Activated naive CD4-positive, alpha-beta T cell treated with anti-CD3 and anti-CD28 coated beads, Interleukin-2, amount 50 U/mL, for 72 hours (primary cell): ENCODE measurements around the gene OS9. TPM values are rescaled to one million over a fixed set of nuclear protein-coding genes. Genes with fewer than 3 reads are reported as not detected.
"Not testable (repeated sequence)": the region's sequence is repeated elsewhere in the genome, so short reads cannot be mapped to it uniquely, and the experiment has no call there.

ENCODE experiments used
- ATAC-seq, 2 donors: fragments of 150-1000 bp; cut with Tn5 transposase; 2 replicates each; pipeline ENCODE4 v1.10.0; 2021; ENCODE audit warnings: mild to moderate bottlenecking in 2 of 2, moderate library complexity in 2 of 2
- DNase-seq, 2 donors: peaks; one replicate each; pipeline ENCODE4 v3.0.0; 2021 to 2022; ENCODE audit warnings: low spot score in 2 of 2
- H3K27ac Mint-ChIP-seq, 2 donors: one replicate each; pipeline ENCODE4 v1.8.0; 2022; ENCODE audit warnings: mild to moderate bottlenecking in 2 of 2, mixed read lengths in 2 of 2
- H3K36me3 Mint-ChIP-seq, 2 donors: one replicate each; pipeline ENCODE4 v1.8.0; 2022; ENCODE audit warnings: mixed read lengths in 2 of 2
- H3K9me3 Mint-ChIP-seq, 2 donors: one replicate each; pipeline ENCODE4 v1.8.0; 2022; ENCODE audit warnings: mixed read lengths in 2 of 2
- total RNA-seq, 2 donors: library from RNA; stranded (reverse); gene quantifications; one replicate each; pipeline ENCODE4 v1.2.3, GENCODE V29; 2022

Gene OS9
- total RNA-seq, 2 donors from 2014 or later, result 87.1 to 116 TPM

- H3K36me3 Mint-ChIP-seq, result no peaks in the 10 kb centered on the region
- ATAC-seq (no peak), DNase-seq (no peak)
- peaks cover 0 to 4% of the 10 kb centered on the region in 2 donors for H3K9me3 Mint-ChIP-seq
- H3K27ac Mint-ChIP-seq, result no peak overlapping the region
These were observed 14.2 kb upstream of the OS9 start for GRCh38 chr12:57679697-57680096.

GRCh38 chr12:57687862-57688261 is 6.1 kb upstream of the OS9 start:
- DNase-seq (no peak), ATAC-seq (no peak)
- no peak overlapping the region for H3K27ac Mint-ChIP-seq
- H3K36me3 Mint-ChIP-seq, result no peaks in the 10 kb centered on the region
- no peaks in the 10 kb centered on the region for H3K9me3 Mint-ChIP-seq

- ATAC-seq (no peak), DNase-seq (no peak)
- Mint-ChIP-seq H3K9me3 (no peaks in the 10 kb centered on the region), H3K36me3 (no peaks in the 10 kb centered on the region), H3K27ac (no peak overlapping the region)
These were observed 5.0 kb upstream of the OS9 start for GRCh38 chr12:57688931-57689330.

- no peak for DNase-seq
These were observed 1.4 kb upstream of the OS9 start for GRCh38 chr12:57692500-57692899.

GRCh38 chr12:57693317-57693658 is 644 bp upstream of the OS9 start:
- ATAC-seq, result peak; percentile 1 to 2
- peaks cover 0 to 4% of the 10 kb centered on the region in 2 donors for H3K36me3 Mint-ChIP-seq
- H3K9me3 Mint-ChIP-seq, result no peaks in the 10 kb centered on the region
- no peak overlapping the region for H3K27ac Mint-ChIP-seq
- DNase-seq, result no peak

More at GRCh38 chr12:57692500-57692899, 1.4 kb upstream of the OS9 start:
- H3K9me3 Mint-ChIP-seq, result no peaks in the 10 kb centered on the region
- no peak for ATAC-seq
- peaks cover 0 to 4% of the 10 kb centered on the region in 2 donors for H3K36me3 Mint-ChIP-seq
- no peak overlapping the region for H3K27ac Mint-ChIP-seq

- Mint-ChIP-seq H3K36me3 (peaks cover 0 to 10% of the 10 kb centered on the region in 2 donors), H3K9me3 (no peaks in the 10 kb centered on the region), H3K27ac (no peak overlapping the region)
- ATAC-seq (no peak), DNase-seq (peak in 1 of 2 donors; percentile 33)
These were observed 607 bp downstream of the OS9 start for GRCh38 chr12:57694459-57695019.

- DNase-seq (no peak), ATAC-seq (no peak)
- Mint-ChIP-seq H3K27ac (no peak overlapping the region), H3K36me3 (peaks cover 0 to 10% of the 10 kb centered on the region in 2 donors), H3K9me3 (no peaks in the 10 kb centered on the region)
These were observed 2.0 kb downstream of the OS9 start for GRCh38 chr12:57695770-57696432.

- peak overlapping the region in 1 of 2 donors; percentile 17 for H3K27ac Mint-ChIP-seq
- H3K9me3 Mint-ChIP-seq, result no peaks in the 10 kb centered on the region
- ATAC-seq, result no peak
- peaks cover 1 to 11% of the 10 kb centered on the region in 2 donors for H3K36me3 Mint-ChIP-seq
- no peak for DNase-seq
These were observed 3.1 kb downstream of the OS9 start for GRCh38 chr12:57697076-57697475.

- peak overlapping the region in 1 of 2 donors; percentile 45 for H3K27ac Mint-ChIP-seq
- peaks cover 15 to 24% of the 10 kb centered on the region in 2 donors for H3K36me3 Mint-ChIP-seq
- ATAC-seq (no peak), DNase-seq (no peak)
- no peaks in the 10 kb centered on the region for H3K9me3 Mint-ChIP-seq
These were observed 4.5 kb downstream of the OS9 start for GRCh38 chr12:57698414-57698813.

GRCh38 chr12:57700317-57700716 is 6.4 kb downstream of the OS9 start:
- ATAC-seq (no peak), DNase-seq (no peak)
- no peaks in the 10 kb centered on the region for H3K9me3 Mint-ChIP-seq
- H3K36me3 Mint-ChIP-seq, result peaks cover 22 to 24% of the 10 kb centered on the region in 2 donors
- no peak overlapping the region for H3K27ac Mint-ChIP-seq

- H3K36me3 Mint-ChIP-seq, result peaks cover 12 to 29% of the 10 kb centered on the region in 2 donors
- no peak overlapping the region for H3K27ac Mint-ChIP-seq
- DNase-seq, result no peak
- no peak for ATAC-seq
- H3K9me3 Mint-ChIP-seq, result no peaks in the 10 kb centered on the region
These were observed 13.3 kb downstream of the OS9 start for GRCh38 chr12:57707250-57707649.

- Mint-ChIP-seq H3K36me3 (peaks cover 1 to 20% of the 10 kb centered on the region in 2 donors), H3K9me3 (no peaks in the 10 kb centered on the region), H3K27ac (no peak overlapping the region)
- no peak for ATAC-seq
- DNase-seq, result no peak
These were observed 14.4 kb downstream of the OS9 start for GRCh38 chr12:57708296-57708695.

GRCh38 chr12:57712701-57713100 is 18.8 kb downstream of the OS9 start:
- H3K27ac Mint-ChIP-seq, result no peak overlapping the region
- H3K36me3 Mint-ChIP-seq, result peaks cover 0 to 11% of the 10 kb centered on the region in 2 donors
- ATAC-seq (no peak), DNase-seq (no peak)
- no peaks in the 10 kb centered on the region for H3K9me3 Mint-ChIP-seq

GRCh38 chr12:57713209-57713608 is 19.3 kb downstream of the OS9 start:
- no peak for ATAC-seq
- Mint-ChIP-seq H3K36me3 (peaks cover 5 to 11% of the 10 kb centered on the region in 2 donors), H3K27ac (no peak overlapping the region), H3K9me3 (no peaks in the 10 kb centered on the region)
- DNase-seq, result no peak

GRCh38 chr12:57715036-57715748 is 21.3 kb downstream of the OS9 start:
- H3K27ac Mint-ChIP-seq, ATAC-seq, DNase-seq, H3K9me3 Mint-ChIP-seq: not testable (repeated sequence)
- peaks cover 6 to 20% of the 10 kb centered on the region in 2 donors for H3K36me3 Mint-ChIP-seq

GRCh38 chr12:57715786-57716185 is 21.9 kb downstream of the OS9 start:
- no peak for ATAC-seq
- H3K36me3 Mint-ChIP-seq, result peaks cover 6 to 20% of the 10 kb centered on the region in 2 donors
- DNase-seq, result no peak
- H3K9me3 Mint-ChIP-seq, result no peaks in the 10 kb centered on the region
- no peak overlapping the region for H3K27ac Mint-ChIP-seq

- DNase-seq (no peak), ATAC-seq (no peak)
- H3K36me3 Mint-ChIP-seq, result peaks cover 6 to 19% of the 10 kb centered on the region in 2 donors
- no peaks in the 10 kb centered on the region for H3K9me3 Mint-ChIP-seq
- peak overlapping the region in 1 of 2 donors; percentile 80 for H3K27ac Mint-ChIP-seq
These were observed 22.4 kb downstream of the OS9 start for GRCh38 chr12:57716305-57716704.
